HG03565 (cell line): ENCODE data around the gene AMOT.

Experiments used
- ATAC-seq: cut with Tn5 transposase; IDR thresholded peaks from one replicate; pipeline ENCODE4 v1.9.1; 2021; ENCODE audit warnings: mild to moderate bottlenecking, moderate library complexity; ENCODE audit not compliant: unreplicated experiment

Gene AMOT

GRCh38 chrX:112841820-112842157, 1.2 kb upstream of the AMOT start:
- no peak for ATAC-seq

GRCh38 chrX:112841114-112841819, 636 bp upstream of the AMOT start:
- ATAC-seq, result peak; percentile 95

GRCh38 chrX:112839856-112840255, 775 bp downstream of the AMOT start:
- no peak for ATAC-seq

- ATAC-seq, result no peak
Observed at GRCh38 chrX:112837531-112837930, 3.1 kb downstream of the AMOT start.

DNA sequence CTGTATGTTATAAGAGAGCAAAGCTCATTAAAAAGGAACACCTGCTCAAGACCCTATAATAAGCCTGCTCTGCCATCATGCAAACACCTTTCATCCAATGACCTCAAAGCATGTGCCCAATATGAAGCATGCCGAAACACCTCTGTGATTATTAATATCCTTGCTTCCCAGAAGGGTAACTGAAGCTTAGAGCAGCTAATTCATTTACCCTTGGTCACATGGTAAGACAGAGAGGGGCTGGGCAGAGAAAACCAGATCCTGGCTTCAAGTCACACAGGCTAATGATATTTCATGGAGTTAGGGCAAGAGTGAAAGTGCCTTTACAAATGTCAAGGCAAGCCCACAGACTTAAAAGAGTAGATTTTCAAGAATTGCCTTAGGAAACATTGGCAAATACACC, 5.6 kb downstream of the AMOT start:
- no peak for ATAC-seq

DNA sequence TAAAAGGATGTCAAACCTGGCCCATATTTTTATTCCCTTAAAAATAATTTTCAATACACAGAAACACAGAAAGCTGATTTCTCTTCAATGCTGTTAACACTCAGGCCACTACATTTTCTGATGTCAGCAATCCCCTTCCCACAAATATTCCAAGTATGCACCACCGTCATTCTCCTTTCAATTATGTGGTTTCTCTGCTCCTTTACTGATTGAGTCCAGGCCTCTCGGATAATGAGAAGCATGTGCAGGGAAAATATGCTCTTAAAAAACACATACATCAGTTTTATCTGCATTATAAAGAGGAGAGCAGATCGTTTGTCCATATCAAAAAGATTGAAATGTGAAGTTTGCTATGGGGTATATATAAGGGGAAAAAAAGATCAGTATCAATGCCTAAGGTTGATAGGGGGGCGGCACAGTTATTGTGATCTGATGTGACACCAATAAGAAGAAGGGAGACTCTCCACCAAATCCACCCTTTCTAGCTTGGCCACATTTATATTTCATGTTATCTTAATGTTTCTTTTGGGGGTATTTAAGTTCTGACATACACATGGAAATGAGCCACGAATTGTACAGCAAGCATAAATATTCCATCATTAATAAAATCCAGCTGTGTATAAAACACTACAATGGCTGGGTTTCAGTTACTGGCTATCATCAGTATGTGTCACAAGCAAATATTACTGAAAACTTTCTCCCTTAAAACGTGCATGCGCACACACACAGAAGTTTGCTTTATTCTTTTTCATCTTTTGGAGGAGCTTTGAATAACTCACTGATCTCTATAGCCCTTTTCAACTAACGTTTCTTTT, 6.4 kb downstream of the AMOT start:
- no peak for ATAC-seq

DNA sequence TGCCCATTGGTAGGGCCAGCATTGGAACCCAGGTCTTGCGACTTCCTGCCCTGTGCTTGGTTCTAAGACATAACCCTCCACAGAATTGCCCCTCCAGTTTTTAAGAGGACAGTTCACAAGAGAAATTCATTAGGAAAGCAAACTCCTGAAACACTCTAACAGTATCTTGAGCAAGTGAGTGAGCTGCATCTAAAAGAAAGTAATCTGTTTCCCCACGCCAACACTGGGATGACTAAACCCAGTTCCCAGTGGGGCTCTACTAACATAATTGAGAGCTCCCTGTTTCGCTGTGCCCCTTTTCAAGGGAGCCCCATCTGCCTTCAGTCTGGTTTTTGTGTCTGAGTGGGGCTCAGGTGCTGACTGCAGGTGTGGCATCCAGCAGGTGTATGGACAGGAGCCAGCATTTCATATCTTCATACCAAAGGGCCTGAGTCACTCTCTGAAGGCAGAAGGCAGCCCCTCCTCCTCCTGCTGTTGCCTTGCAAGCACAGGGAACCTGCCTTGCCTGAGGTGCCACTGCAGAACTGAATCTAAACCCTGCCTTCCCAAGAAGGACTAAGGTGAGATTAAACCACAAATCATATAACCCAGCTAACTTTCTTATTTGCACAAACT, 8.0 kb downstream of the AMOT start:
- ATAC-seq, result no peak

DNA sequence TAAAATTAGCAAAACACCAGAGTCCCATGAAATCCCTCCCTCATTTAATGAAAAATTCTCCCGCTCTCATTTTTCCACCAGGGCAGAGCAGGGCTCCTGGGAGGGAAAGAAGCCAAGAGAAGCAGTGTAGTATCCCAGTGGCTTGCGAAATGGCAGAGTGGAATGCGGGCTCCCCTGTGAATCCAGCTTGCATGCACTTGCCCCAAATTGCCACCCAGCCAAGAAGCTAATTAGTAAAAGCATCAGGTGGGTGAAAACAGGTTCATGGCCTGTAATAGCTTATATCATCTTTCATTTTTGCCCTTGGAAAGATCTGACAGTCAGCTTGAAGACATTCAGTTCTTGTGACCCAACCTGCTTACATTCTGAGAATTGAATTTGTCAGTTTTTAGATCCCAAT, 10.1 kb downstream of the AMOT start:
- ATAC-seq, result no peak

DNA sequence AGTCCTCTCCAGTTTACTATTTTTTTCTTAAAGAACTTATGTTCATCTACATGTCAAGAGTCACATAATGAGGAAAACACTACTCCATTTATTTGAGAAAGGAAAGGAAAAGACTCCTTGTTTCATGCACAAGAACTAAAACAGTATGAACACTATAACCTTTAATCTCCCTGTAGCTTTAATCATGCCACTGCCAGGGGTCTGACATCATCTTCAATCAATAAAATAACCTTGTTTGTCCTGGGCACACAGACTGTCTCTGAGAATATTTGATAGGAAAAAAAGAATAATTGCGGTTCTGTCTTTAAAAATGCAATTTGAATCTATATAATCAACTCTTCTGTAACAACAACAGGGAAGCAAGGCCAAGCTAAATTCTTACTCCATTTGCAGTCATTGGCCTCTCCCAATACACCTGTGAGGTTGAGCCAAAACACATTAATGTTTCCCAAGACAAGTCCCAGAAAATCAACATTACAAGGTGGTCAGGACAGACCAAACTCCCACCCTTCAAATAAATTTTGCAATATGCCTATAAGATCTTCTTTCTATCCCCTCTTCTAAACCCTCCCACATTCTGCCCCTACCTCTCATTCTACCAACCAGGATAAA, 13.2 kb downstream of the AMOT start:
- no peak for ATAC-seq

DNA sequence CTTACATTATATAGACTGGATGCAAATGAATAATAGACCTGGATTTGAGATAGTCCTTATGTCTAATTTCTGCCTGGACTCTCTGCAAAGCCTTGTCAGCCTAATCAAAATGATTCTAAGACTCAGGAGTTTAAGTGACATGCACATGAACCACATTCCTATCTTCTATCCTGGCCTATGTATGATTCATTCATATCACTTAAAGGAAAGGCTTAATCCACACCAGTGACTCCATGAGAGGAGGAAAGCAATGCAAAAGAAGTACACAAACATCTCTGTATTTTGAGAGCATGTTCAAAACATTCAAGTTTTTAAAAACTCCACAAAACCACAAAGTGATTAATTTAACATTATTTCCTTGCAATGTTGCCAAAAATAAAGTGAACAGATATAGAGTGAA, 14.6 kb downstream of the AMOT start:
- no peak for ATAC-seq

- ATAC-seq, result no peak
Observed at GRCh38 chrX:112822892-112823291, 17.7 kb downstream of the AMOT start.

- ATAC-seq, result peak; percentile 46
Observed at GRCh38 chrX:112820364-112821268, 20.0 kb downstream of the AMOT start.

GRCh38 chrX:112819813-112820212, 20.8 kb downstream of the AMOT start:
- no peak for ATAC-seq

DNA sequence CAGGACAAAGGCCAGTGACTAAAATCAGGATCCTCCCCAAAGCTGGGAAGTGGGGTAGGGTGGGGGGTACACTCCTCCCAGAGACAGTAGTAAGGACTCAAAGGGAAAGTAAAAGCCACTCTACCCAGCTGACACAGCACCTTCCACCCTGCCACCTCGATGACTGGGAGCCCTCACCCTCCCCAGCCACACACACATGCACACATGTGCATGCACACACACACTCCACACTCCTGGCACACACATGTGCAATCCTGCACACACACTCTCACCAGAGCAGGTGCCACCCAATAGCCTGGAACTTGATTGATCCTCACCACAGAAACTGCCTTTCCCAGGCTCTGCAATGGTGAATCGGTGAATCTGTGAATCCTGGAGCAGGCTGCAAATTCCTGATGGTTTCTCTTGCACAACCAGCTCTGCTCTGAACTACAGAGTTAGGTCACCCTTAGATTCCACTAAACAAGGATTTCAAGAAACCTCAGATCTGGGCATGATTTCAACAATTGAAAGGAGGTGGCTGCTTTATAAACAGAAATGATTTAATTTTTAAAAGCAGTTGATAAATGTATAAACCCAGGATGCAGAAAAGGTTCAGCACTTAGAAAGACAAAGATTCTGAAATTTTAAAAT, 21.5 kb downstream of the AMOT start:
- no peak for ATAC-seq

GRCh38 chrX:112818114-112819007, 22.3 kb downstream of the AMOT start:
- no peak for ATAC-seq

- ATAC-seq, result no peak
Observed at GRCh38 chrX:112816908-112817307, 23.7 kb downstream of the AMOT start.

GRCh38 chrX:112814496-112814895, 26.1 kb downstream of the AMOT start:
- no peak for ATAC-seq

DNA sequence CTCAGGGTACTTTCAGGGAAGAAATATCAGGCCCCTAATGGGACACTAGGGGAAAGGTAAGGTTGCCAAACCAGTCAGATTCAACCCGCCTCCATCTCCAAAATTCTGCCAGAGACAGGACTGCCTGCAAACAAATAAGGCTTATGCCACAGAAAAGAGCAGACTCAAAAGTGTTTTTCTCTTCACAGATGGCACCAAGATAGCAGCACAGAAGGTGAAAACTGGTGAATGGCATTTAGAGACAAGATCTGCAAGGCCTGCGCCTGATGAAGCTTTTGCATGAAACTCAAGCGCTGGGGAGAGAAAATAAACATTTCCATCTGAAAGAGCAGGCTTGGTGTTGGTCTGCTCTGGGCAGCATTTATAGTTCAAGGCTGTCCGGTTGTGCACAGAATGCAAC, 27.9 kb downstream of the AMOT start:
- no peak for ATAC-seq

- ATAC-seq, result no peak
Observed at GRCh38 chrX:112808651-112809195, 31.9 kb downstream of the AMOT start.
